PC-3 (cell line): ENCODE results near the gene PTPRN2.

Experiments
- EZH2phosphoT487 ChIP-seq: fragments of 300-600 bp; sonication (generic); IDR thresholded peaks from 2 replicates; pipeline ENCODE4 v1.6.1; 2018; ENCODE audit warnings: mild to moderate bottlenecking, antibody characterized with exemption, low read length, borderline replicate concordance
- TF ChIP-seq, protein P1 (sequence below): fragments of 300-600 bp; sonication (generic); conservative IDR thresholded peaks from 2 replicates; pipeline ENCODE4 v1.5.1; 2017; ENCODE audit warnings: antibody characterized with exemption, low read depth, mild to moderate bottlenecking, low read length

DNA sequence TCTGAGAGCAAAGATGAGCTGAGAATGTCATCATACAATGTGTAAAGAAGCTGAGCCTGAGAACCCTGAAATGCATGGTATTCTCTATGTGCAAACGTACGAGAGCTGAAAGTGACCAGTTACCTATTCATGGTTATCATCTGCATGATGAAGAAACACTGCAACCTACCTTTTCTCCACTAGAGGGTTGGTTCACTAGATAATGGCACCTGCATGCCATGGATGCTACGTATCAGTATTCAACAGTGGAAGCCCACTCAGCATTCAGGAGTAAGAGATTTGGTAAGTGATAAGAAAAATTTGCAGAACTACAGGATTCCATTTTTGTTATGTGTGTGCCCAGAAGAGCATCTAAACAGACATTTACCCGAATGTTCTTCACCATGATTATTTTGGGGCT is 145.4 kb downstream of the PTPRN2 start:
- TF ChIP-seq, protein P1, sequence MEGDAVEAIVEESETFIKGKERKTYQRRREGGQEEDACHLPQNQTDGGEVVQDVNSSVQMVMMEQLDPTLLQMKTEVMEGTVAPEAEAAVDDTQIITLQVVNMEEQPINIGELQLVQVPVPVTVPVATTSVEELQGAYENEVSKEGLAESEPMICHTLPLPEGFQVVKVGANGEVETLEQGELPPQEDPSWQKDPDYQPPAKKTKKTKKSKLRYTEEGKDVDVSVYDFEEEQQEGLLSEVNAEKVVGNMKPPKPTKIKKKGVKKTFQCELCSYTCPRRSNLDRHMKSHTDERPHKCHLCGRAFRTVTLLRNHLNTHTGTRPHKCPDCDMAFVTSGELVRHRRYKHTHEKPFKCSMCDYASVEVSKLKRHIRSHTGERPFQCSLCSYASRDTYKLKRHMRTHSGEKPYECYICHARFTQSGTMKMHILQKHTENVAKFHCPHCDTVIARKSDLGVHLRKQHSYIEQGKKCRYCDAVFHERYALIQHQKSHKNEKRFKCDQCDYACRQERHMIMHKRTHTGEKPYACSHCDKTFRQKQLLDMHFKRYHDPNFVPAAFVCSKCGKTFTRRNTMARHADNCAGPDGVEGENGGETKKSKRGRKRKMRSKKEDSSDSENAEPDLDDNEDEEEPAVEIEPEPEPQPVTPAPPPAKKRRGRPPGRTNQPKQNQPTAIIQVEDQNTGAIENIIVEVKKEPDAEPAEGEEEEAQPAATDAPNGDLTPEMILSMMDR: peak; percentile 60
- TF ChIP-seq EZH2phosphoT487: no peak
